Measurements from ENCODE around the gene CACNA2D3.

DNA sequence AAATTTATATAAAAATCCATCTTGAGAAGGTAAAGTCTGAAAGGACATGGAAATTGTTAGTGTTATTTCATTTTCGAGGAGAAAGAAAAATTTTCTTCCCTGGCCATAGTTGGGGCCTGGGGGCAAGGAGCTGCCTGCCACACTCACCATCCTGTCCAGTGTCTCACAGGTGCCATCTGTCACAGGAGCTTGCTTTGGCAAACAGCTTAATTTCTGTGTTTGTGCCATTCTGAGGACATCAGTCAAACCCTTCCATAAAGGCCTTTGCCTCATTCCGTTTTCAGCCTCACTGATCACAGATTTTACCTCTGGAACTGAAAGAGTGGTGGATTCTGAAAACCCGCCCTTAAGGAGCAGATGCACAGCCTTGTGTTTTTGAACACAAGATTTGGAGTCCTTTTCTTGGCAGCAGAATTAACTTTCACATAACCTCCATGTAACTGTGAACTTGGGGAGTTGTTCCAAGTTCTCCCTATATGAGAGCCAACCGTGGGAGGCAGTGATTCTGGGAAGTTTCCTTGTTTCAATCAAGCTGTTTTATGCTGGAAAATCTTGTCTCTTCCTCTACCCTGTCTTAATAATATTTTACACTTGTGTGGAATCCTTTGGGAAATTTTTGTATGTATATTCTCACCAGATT lies 254.7 kb downstream of the CACNA2D3 start:
- TF ChIP-seq, protein P1, sequence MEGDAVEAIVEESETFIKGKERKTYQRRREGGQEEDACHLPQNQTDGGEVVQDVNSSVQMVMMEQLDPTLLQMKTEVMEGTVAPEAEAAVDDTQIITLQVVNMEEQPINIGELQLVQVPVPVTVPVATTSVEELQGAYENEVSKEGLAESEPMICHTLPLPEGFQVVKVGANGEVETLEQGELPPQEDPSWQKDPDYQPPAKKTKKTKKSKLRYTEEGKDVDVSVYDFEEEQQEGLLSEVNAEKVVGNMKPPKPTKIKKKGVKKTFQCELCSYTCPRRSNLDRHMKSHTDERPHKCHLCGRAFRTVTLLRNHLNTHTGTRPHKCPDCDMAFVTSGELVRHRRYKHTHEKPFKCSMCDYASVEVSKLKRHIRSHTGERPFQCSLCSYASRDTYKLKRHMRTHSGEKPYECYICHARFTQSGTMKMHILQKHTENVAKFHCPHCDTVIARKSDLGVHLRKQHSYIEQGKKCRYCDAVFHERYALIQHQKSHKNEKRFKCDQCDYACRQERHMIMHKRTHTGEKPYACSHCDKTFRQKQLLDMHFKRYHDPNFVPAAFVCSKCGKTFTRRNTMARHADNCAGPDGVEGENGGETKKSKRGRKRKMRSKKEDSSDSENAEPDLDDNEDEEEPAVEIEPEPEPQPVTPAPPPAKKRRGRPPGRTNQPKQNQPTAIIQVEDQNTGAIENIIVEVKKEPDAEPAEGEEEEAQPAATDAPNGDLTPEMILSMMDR (optimal IDR thresholded peaks at IDR 0.05 in 1 of 3, IDR thresholded peaks at IDR 0.05 in 1 of 3, conservative IDR thresholded peaks at IDR 0.05 in 1 of 3; ENCODE audit: extremely low read depth in 1 of 3, insufficient read depth in 2 of 3, low read length in 3 of 3) = no peak
- no peak for TF ChIP-seq EZH2 (IDR thresholded peaks at IDR 0.05; ENCODE audit: low read length)
